ENCODE measurements around the gene FOXP1.
A peak's percentile ranks its signal among the peaks of the same experiment; 100 is the strongest.

FOXP1 gene

DNA sequence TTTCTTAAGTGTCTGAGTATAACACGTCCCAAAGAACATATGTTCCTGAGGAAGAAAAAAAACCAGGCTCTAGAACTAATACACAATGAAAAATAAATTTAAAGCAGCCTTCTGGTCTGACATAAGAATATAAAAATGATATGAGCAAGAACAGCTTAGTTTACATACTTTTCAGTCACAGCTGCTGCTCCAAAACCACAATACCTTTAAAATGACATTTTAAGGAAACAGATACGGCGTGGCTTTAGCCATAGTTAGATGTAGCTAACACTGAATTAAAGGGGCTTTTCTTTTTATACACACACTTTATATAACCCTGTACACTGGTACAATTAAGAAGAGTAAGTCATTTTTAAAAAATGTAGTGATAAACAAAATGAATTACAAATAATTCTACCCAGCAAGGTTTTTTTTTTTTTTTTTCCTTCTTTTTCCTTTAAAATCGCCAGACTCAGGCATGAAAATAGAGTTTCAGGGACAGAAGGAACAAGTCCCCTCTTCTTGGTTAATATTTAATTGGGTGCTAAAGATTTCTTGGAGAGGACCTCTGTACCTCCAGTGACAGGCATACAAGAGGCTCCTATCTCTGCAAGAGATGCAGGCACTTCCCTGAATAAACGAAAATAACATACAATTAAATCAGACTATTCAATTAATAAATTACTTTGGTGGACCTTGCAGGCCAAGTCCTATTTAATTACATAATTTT lies 265.6 kb downstream of the FOXP1 start:
- DNase-seq = no peak

DNA sequence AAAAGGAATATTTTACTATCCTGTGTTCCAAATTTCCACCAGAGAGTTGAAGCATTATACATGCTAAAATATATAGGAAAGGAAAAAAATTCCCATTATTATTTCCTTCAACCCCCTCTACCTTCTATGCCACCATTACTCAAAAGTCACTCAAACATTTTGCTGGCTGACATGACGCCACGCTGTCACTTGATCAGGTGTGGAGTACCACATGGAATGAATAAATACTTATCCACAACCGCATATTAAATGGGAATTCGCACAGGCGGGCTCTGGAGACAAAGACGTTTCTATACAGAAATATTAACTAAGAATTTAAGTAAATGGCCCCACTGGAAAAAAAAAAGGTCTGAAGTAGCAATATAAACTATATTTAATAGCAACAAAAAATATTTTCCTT lies 266.4 kb downstream of the FOXP1 start:
- DNase-seq = no peak

DNA sequence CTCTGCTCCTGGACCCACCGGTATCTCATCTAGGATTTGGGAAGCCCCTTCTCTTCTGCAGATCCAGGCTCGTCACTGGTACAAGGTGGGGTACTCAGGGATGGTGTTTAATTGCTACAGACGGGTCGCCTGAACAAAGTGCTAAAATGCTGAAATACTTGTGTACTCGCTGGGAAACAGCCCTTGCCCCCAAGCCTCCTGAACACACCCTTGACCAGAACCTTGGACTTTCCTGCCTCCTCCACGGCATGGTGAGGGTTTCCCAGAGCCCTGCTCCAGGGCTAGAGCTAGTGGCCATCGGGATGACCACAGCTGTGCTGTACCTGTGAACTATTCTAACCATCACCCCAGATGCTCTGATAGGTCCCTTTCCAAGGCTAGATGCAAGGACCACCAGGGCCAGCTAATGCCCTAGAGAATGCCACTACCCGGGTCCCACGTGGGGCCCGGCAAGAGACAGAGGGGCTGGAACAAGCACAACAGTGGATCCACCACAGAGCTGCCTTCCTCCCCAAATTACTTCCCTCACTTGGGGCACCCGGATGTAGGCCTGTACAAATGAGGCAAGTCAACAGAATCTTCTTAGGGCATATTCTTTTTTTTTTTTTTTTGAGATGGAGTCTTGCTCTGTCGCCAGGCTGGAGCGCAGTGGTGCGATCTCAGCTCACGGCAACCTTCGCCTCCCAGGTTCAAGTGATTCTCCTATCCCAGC lies 267.3 kb downstream of the FOXP1 start:
- DNase-seq = no peak

DNA sequence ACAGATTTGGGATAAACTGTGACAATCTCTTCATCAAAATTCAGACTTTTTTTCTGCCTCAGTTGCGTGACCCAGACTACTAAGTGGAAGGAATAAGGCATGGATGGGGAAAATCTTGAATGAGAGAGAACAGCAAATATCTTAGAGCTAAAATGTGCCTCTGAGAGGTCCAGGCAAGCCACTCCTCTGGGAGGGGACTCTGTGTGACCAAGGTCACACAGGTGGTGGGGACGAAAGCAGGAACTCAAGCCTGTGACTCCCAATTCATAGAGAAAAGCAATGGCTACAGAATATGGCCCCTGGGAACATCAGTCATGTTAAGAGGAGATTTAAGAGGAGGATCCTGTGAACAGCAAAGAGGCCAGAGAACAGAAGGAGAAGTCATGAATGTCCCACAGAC lies 268.1 kb downstream of the FOXP1 start:
- DNase-seq = no peak

DNA sequence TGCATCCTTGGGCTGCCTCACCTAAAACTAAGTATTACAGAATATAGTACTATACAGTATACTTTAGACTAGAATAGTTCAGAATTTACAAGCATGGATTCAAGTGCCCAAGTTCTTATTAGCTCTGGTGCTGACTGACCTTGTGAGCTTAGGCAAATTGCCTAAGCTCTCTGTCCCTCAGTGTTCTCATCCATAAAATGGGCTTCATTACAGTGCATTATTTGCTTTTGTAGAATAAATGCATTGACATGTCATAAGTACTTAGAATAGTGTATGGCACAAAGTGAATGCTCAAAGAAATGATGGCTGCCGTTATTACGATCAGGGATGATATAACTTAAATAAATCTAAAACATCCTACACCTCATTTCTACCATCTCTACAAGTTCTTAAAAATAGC lies 269.7 kb downstream of the FOXP1 start:
- DNase-seq = no peak

DNA sequence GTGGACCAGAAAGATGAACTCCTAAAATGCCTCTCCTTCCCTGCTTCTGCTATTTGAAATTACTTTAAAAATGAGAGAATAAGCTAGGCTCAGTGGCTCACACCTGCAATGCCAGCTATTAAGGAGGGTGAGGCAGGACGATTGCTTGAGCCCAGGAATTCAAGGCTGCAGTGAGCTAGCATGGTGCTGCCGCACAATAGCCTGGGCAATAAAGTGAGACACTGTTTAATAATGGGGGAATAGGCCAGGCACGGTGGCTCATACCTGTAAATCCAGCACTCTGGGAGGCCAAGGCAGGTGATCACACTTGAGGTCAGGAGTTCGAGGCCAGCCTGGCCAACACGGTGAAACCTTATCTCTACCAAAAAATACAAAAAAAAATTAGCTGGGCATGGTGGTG lies 271.1 kb downstream of the FOXP1 start:
- DNase-seq = no peak

DNA sequence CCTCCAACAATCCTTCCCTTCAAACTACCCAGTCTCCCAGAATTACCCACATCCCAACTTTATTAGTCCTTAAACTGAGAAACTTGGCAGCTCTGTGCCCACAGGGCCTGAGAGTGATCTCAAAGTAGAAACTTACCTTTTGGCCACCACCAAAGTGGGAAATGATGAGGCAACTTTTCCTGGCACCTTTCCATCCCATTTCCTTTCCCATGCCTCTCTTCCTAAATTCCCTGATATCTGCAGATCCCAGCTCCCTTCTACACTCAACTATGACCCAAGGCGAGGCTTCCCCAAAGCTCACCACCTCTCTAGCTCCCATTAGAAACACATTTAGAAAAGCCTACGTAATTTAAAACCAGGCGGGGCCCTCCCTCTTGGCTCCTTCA lies 271.9 kb downstream of the FOXP1 start:
- no peak for DNase-seq

DNA sequence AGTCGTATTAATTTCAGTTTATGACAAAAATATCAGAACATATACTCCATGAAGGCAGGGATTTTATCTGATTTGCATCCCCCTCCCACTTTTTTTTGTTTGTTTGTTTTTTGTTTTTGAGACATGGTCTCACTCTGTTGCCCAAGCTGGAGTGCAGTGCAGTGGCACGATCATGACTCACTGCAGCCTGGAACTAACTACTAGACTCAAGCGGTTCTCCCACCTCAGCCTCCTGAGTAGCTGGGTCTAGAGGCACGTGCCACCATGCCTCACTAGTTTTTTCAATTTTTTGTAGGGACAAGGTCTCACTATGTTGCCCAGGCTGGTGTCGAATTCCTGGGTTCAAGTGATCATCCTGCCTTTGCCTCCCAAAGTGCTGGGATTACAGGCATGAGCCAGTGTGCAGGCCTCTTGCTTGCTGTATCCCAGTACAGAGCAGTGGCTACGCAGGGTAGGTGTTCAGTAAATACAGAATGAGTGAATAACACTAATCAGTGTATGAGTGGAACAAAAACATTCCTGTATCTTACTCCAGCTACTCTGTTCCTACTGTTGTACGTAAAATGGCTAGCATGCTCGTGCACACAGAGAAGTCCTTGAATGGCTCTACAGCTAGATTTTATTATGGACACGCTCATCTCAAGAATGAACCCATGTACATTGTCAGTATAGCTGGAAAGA lies 272.4 kb downstream of the FOXP1 start:
- DNase-seq = no peak

DNA sequence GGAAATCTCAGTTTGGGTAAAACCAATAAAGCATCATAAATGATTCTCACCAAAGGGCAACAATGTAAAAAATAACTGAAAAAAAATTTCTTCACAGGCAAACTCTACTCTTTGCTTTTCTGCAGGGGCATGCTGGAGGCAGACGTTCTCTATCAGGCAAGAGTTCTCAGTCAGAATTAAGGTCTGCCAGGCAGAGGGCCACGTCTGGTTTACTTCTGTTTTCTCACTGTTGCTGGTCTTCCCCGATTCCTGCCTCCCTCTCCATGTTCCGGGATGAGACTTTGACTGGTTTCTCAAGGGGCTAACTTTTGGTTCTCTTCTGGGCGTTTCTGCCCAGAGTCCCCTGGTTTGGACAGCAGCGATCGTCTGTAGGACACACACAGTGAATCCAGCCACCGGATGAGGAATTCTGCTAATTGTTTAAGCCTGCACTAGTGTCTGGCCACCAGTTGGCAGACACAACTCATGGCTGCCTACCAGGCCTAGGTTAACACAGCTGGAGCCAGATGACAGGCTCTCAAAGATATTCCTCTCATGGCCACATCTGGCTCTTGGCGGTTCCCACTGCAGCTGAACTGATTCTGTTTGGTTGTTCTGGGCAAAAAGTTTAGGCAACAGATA lies 273.1 kb downstream of the FOXP1 start:
- peak; percentile 12 for DNase-seq

DNA sequence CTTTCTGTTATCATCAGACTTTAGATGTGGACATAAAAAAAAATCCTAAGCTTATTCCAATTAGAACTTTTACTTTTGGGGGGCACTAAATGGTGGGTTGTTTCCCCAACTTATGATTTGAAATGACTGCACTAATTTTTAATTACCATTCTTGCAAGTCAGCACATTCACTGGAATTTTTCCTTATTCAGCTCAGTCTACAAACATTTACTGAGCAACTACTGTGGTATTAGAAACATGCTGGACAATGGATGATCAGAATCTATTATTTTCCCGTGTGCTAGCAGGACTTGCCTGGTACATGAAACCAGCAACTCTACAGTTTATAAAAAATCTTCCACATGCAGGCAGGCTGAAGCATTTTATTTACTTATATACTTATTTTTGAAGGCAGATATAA lies 273.6 kb downstream of the FOXP1 start:
- DNase-seq = no peak

DNA sequence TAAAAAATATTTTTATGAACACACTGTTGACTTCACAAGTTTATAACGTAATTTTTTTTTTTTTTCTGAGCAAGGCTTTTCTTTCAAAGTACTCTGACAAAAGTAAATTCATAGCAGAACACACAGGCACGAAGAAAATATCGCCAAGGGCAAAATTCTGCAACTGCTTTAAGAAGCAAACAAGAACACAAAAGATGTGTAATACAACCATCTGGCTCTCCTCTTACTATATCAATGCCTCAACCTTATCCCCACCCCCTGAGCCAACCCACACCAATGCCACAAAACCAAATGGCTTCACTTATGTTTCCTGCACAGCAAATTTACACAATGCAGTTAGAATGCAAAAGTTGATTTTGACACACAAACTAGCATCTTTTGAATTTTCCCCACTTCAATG lies 274.2 kb downstream of the FOXP1 start:
- no peak for DNase-seq

DNA sequence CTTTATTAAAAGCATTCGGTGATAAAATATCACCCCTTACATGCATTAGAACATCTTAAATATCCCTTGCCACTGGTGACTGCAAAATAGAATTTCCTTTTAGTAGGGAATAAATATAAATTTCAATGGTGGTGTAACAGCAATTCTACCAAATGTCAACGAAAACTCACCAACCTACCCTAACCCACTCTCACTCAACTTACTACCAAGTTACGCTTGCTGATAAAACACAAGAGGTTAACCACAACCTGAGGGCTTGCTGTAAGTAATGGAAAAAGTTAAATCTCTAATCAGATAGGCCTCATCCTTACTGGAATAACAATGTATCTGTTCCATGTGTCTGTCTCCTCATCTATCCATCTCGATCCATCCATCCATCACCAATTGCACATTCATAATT lies 274.7 kb downstream of the FOXP1 start:
- DNase-seq = peak; percentile 19

DNA sequence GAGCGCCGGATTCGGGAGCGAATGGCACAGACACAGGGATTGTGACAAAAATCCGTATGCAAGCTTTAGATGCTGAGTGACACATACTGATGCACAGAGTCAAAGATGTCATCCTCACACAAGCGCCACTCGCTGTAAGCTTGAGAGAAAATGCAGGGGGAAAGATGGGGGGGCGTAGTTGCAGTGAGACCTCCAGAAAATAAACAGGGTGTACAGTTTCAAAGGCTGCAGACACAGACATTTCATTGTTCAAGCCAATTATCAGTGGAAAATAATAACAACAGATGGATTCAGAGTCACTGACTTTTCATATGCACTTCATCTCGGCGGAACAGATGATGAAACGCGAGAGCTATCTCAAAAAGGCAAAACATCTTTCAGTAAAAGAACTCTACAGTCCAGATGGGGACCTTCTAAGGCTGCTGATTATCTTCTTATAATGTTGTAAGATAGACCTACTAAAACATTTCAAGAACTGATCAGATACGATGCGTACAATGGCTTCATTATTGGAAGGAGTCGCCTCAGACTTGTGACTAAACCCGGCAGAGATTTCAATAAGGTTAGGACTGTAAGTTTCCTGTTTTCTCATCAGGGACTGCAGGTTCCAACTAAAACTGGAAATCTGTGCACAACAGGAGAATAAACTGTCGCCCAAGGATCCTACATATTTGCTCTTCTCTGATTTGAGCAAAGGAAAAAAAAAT lies 275.4 kb downstream of the FOXP1 start:
- DNase-seq = no peak

DNA sequence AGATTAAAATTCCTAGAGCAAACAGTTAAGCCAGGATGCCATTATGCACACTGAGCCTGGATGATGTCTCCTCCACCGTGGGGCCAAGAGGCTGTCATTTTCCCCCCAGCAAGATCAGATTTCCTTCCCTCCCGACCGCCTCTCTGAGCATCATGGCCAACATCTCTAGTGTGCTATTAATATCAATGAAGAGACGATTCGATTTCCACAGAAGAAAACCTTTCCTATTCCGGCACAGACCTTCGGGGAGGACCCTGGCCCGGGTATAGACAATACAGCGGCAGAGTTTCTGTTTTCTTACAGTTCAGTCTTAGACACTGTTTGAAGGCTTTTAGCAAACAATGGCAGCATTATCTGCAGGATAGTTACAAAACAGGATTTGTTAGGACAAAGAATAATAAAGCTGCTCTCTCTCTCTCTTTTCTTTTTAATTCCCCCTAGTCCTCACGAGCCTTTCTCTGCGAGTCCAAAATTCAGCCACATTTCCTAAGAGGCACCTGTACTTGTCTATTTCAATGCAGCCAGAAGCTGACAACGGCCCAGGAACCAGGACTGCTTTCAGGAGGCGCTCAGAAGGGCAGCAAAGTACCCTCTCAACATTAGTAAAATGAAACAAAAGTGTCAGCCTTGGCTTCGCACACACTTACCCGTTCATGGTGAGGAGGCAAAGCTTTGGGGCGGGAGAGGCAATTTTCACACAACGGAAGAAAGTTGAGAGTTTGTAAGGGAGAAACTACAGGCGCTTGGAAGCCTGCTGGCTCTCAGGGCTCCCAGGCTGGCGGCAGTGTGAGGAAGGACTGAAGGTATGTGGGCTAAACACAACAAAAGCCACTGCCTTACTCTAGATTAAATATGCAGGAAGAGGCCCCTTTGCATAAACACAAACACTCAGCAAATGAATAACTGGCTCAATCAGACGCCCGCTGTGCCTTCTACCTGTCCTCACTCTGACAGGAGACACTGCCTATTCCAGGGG lies 278.0 kb downstream of the FOXP1 start:
- peak; percentile 25 for DNase-seq

DNA sequence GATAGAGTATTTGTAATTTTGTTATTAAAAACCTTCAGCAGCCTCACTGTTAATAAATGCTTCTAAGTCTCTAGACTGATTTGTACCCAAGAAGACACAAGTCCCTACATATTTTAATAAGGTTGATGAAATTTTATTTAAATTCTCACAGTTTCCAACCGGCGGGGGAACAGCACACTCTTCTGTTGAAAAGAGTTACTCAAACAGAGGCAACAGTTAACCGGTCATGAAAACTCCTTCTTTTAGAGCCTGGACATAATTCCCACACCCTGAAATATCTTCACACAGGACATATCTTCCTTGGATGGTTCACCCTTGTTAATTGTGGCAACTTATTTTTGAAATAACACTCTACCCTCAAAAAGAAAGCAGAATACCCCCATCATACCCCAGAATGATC lies 278.8 kb downstream of the FOXP1 start:
- peak; percentile 58 for DNase-seq

DNA sequence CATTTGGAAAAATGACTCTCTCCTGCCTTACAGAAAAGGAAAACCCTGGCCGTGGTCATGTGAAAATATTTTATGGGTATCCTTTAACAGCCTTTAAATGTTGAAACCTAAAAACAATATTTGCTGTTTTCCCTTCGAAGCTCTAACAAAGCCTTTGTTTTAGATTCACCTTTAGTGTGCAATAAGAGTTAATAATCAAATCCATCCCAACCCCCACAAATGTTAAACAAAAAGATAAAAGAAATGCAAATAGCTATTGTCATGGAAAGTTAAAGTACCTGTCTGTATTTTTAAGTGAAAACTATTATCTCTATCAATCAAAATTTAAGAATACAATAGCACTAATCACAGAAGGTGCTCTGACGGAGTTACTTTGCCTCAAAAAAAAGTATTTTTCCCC lies 279.3 kb downstream of the FOXP1 start:
- no peak for DNase-seq

DNA sequence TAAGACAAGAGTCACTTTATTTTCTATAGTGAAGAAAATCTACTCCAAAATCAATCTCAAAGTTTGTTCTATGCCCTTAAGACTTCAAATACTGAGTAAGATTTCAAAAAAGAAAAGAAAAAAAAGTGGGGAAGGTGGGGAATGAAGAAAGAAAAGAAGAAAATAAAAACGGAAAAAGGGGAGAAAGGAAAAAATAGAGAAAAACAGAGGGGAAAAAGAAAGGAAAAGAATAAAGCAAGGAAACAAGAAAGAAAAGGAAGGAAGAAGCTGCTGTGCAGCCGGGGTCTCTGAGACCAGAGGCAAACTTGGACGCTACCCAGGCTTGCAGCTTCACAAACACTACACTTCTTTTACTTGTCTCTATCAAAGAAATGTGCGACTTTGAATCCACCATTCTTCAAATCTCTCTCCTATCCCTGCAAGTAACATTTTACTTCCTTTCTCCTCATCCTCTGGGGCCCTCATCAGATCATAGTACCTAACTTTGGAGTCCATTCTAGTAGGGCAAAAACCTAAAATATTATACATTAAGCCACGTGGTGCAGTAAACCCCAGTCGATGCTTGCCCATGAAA lies 279.8 kb downstream of the FOXP1 start:
- peak; percentile 18 for DNase-seq

DNA sequence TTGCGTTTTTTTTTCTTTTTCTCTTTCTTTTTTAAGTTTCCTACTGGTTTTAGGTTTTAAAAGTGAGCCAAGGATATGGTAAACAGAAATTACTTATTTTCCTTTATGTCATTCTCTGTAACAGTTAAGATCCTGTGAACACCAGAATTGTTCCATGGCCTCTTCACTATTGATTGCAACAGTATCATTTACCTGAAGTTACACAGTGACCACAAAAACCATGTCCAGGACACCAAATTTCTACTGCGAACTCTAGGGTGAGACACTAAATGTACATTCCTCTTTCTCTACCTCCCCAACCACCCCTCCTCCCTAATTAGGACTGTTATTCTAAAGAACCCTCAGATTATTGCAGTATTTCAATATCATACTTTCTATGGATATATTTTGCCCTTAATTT lies 280.9 kb downstream of the FOXP1 start:
- no peak for DNase-seq

DNA sequence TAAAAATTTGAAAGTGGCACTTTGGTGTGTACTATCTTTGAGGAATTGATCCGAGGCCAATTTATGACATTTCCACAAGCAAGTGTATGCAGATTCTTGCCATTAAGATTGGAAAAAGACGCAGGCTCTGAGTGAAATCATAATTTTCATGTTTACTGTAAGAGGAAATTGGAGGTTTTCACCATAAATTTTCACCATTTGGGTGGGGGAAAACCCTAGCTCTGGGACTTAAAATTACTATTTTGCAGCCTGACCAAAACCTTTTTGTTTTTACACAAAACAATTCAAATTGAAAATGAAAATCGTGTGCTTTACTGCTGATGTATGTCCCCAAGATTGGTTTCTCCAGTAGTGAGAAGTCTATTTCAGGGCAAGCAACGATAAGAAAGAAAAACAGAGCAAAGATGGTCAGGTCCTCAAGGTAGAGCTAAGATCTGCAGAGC lies 282.6 kb downstream of the FOXP1 start:
- DNase-seq = no peak

DNA sequence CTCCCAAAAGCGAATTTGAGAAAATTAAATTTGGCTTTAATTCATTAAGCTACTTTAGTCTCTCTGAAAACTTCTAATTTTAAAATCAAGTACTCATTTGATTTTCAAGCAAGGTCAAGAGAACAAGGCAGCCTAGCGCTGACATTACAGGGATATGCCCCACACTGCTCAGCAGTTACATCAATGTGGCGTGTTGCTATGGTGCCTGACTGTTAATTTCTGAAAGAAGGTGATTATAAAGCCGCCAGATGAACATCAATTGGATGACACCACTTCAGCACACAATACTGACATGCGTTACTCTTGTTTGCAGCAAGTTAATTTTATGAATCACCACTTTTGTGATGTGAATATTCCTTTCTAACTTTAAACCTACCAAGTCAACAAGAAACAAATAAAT lies 284.4 kb downstream of the FOXP1 start:
- DNase-seq = no peak

DNA sequence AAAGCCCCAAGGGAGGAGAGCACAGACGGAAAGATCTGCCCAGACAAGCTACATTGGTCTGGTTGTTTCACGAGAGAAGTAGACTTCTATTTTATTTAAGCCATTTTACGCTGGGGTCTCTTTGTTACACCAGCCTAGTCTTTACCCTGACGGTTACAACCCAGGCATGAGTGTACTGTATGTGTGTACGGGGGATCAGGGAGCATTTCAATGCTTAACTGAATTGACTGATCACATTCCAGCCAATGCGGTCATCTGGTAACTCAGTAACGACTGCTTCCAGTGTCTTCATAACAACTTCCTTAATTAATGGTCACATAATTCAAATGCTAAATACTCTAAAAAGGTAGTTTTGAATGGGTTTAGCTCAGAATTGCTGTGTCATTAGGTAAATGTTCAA lies 288.6 kb downstream of the FOXP1 start:
- no peak for DNase-seq

DNA sequence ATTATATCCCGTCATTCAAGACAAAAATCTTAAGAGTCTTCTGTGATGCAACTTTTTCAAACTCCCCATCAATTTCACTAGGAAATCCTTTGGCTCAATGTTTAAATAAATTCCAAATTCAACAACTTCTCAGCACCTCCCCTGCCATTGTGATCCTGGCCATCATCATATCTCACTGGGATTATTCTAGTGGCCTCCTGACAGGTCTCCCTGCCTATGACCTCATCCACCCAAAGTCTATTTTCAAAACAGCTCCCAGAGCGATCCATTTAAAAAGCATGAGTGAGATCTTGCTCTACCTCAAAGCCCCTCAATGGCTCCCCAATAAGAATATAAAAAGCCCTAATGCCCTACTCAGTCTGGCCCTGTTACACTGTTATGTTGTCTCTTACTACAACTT lies 293.2 kb downstream of the FOXP1 start:
- no peak for DNase-seq
